H1 (cell line): ENCODE data around the gene CAPZA2. TPM values are rescaled to one million over a fixed set of nuclear protein-coding genes. Genes with fewer than 3 reads are reported as not detected.

Experiments used
- BACH1 ChIP-seq: IDR thresholded peaks from 2 replicates; pipeline ENCODE4 v1.6.1; 2012; ENCODE audit warnings: low read length, improper control_type of control experiment
- BRCA1 ChIP-seq: IDR thresholded peaks from 2 replicates; pipeline ENCODE4 v1.6.1; 2012; ENCODE audit warnings: low read depth, low read length, improper control_type of control experiment
- CHD2 ChIP-seq: IDR thresholded peaks from 2 replicates; pipeline ENCODE4 v1.6.1; 2012; ENCODE audit warnings: low read length, improper control_type of control experiment
- CHD7 ChIP-seq: fragments of 300-600 bp; sonication (generic); IDR thresholded peaks from 2 replicates; pipeline ENCODE4 v1.7.1; 2012; ENCODE audit warnings: low read length, moderate library complexity, mild to moderate bottlenecking, inconsistent platforms; ENCODE audit not compliant: insufficient replicate concordance
- E2F6 ChIP-seq: IDR thresholded peaks from 2 replicates; pipeline ENCODE4 v1.6.1; 2012; ENCODE audit warnings: inconsistent platforms
- FOSL1 ChIP-seq: IDR thresholded peaks from 2 replicates; pipeline ENCODE4 v1.6.1; 2011; ENCODE audit warnings: mild to moderate bottlenecking, low read depth, low read length, moderate library complexity; ENCODE audit not compliant: insufficient read depth
- NRF1 ChIP-seq: IDR thresholded peaks from 2 replicates; pipeline ENCODE4 v1.6.1; 2011; ENCODE audit warnings: mild to moderate bottlenecking, low read depth, low read length, improper control_type of control experiment
- POLR2AphosphoS5 ChIP-seq: IDR thresholded peaks from 2 replicates; pipeline ENCODE4 v1.6.1; 2011; ENCODE audit warnings: low read depth, low read length
- SIX5 ChIP-seq: IDR thresholded peaks from 2 replicates; pipeline ENCODE4 v1.6.1; 2011; ENCODE audit warnings: mild to moderate bottlenecking, low read depth, low read length
- SP1 ChIP-seq: IDR thresholded peaks from 2 replicates; pipeline ENCODE4 v1.6.1; 2011; ENCODE audit warnings: low read depth, low read length
- SUZ12 ChIP-seq: fragments of 200-600 bp; sonication (generic); IDR thresholded peaks from 2 replicates; pipeline ENCODE4 v1.6.1; 2012; ENCODE audit warnings: mild to moderate bottlenecking, inconsistent platforms, low read length, moderate library complexity, mixed read lengths
- ZNF274 ChIP-seq: IDR thresholded peaks from 2 replicates; pipeline ENCODE4 v1.7.0; 2012; ENCODE audit warnings: low read length, borderline replicate concordance; ENCODE audit errors: extremely low read depth
- polyA plus RNA-seq, 7 experiments: library from polyadenylated mRNA; depleted of rRNA in 3 of 7; stranded (reverse) in 5 of 7; unstranded in 2 of 7; fragments of >200 nt in 5 of 7; fragments of 200-250 nt in 2 of 7; gene quantifications; 1 replicate in 5 of 7; 2 replicates in 1 of 7; 4 replicates in 1 of 7; pipeline versions ENCODE4 v1.2.1 to v1.2.3, GENCODE V29; 2011 to 2013; ENCODE audit warnings: missing spikeins in 2 of 7, mixed read lengths in 2 of 7
- total RNA-seq: library from RNA; stranded (reverse); fragmentation: NEBNext Ultra II Directional; extraction: Animal tissue kit (Norgen Biotek cat#: 25700); gene quantifications from 2 replicates; pipeline ENCODE4 v1.2.1, GENCODE V29; 2021

CAPZA2 gene
- total and polyA plus RNA-seq, 2 of the 8 experiments (the other 6 are each of a cell fraction or from before 2014, with no cell fraction given): 33.2 to 145 TPM

- no peak for TF ChIP-seq CHD7
- TF ChIP-seq BACH1: no peak
- no peak for TF ChIP-seq NRF1
- no peak for TF ChIP-seq BRCA1
- TF ChIP-seq POLR2AphosphoS5: no peak
- TF ChIP-seq SUZ12: no peak
- no peak for TF ChIP-seq FOSL1
- TF ChIP-seq E2F6: no peak
- no peak for TF ChIP-seq CHD2
- TF ChIP-seq SIX5: no peak
- TF ChIP-seq ZNF274: no peak
- no peak for TF ChIP-seq SP1
Measured at GRCh38 chr7:116899308-116899707, 36.9 kb downstream of the CAPZA2 start (continued).
